WTC11 (cell line): ENCODE measurements around the gene RAB40B.

Source experiments
- ATF3 ChIP-seq: sonication (generic); formaldehyde crosslinking; conservative IDR thresholded peaks from 2 replicates; pipeline ENCODE4 v1.8.1; 2022; ENCODE audit warnings: mild to moderate bottlenecking, missing genetic modification reagents
- CTCF ChIP-seq: fragments of 200-600 bp; IDR thresholded peaks from 2 replicates; pipeline ENCODE4 v1.8.0; 2022; ENCODE audit warnings: antibody characterized with exemption
- HMGXB4 ChIP-seq: sonication (generic); formaldehyde crosslinking; IDR thresholded peaks from 2 replicates; pipeline ENCODE4 v1.8.1; 2023; ENCODE audit warnings: mild to moderate bottlenecking, moderate library complexity, missing genetic modification reagents
- IRF1 ChIP-seq: sonication (generic); formaldehyde crosslinking; IDR thresholded peaks from 2 replicates; pipeline ENCODE4 v1.8.0; 2023; ENCODE audit warnings: missing genetic modification reagents
- JUN ChIP-seq: sonication (generic); formaldehyde crosslinking; IDR thresholded peaks from 2 replicates; pipeline ENCODE4 v1.8.0; 2023; ENCODE audit warnings: mild to moderate bottlenecking, missing genetic modification reagents

- TF ChIP-seq HMGXB4 (no peak), CTCF (no peak), JUN (CRISPR knock-in tag) (no peak), ATF3 (CRISPR knock-in tag) (no peak), IRF1 (CRISPR knock-in tag) (no peak)
Measured at GRCh38 chr17:82665891-82666290, 32.6 kb downstream of the RAB40B start.
